Liver (tissue), 9 donors: ENCODE measurements around the gene TTC23. TPM values are rescaled to one million over a fixed set of nuclear protein-coding genes. Genes with fewer than 3 reads are reported as not detected.

Experiments
- DNase-seq: peaks from one replicate; pipeline ENCODE4 v3.0.0-alpha.2; 2017; ENCODE audit warnings: low spot score
- H3K27ac ChIP-seq, 2 donors: one replicate each; pipeline ENCODE4 v1.7.0; 2013; ENCODE audit warnings: inconsistent platforms in 2 of 2, low read length in 2 of 2, control low read depth in 1 of 2, low read depth in 1 of 2, mild to moderate bottlenecking in 1 of 2
- H3K27me3 ChIP-seq, 4 donors: one replicate each; pipeline versions ENCODE4 v1.6.1 to v1.7.0; 2013; ENCODE audit warnings: low read length in 3 of 4, inconsistent platforms in 1 of 4, mild to moderate bottlenecking in 1 of 4, moderate library complexity in 1 of 4; ENCODE audit not compliant: control insufficient read depth in 4 of 4, insufficient read depth in 4 of 4
- H3K36me3 ChIP-seq, 4 donors: one replicate each; pipeline versions ENCODE4 v1.6.1 to v1.7.0; 2013; ENCODE audit warnings: low read length in 3 of 4, mild to moderate bottlenecking in 3 of 4, low read depth in 1 of 4, moderate library complexity in 1 of 4; ENCODE audit not compliant: control insufficient read depth in 4 of 4, insufficient read depth in 3 of 4
- H3K4me1 ChIP-seq, 4 donors: one replicate each; pipeline versions ENCODE4 v1.6.1 to v1.7.0; 2013; ENCODE audit warnings: low read length in 3 of 4, mild to moderate bottlenecking in 3 of 4, moderate library complexity in 1 of 4; ENCODE audit not compliant: control insufficient read depth in 4 of 4, insufficient read depth in 4 of 4
- H3K4me3 ChIP-seq, 3 donors: one replicate each; pipeline versions ENCODE4 v1.6.1 to v1.7.0; 2013; ENCODE audit warnings: low read length in 3 of 3, control low read depth in 1 of 3, low read depth in 1 of 3, mild to moderate bottlenecking in 1 of 3
- H3K9ac ChIP-seq, 2 donors: one replicate each; pipeline ENCODE4 v1.7.0; 2013; ENCODE audit warnings: low read length in 2 of 2, mild to moderate bottlenecking in 2 of 2, moderate library complexity in 2 of 2, control low read depth in 1 of 2, low read depth in 1 of 2
- H3K9me3 ChIP-seq, 4 donors: one replicate each; pipeline versions ENCODE4 v1.6.1 to v1.7.0; 2013; ENCODE audit warnings: low read length in 3 of 4; ENCODE audit not compliant: control insufficient read depth in 4 of 4
- EGR1 ChIP-seq, 2 donors: IDR thresholded peaks; 2 replicates each; pipeline ENCODE4 v1.6.1; 2016 to 2018; ENCODE audit warnings: antibody characterized with exemption in 2 of 2, low read depth in 2 of 2
- FOXA1 ChIP-seq: IDR thresholded peaks from 2 replicates; pipeline ENCODE4 v1.6.1; 2016; ENCODE audit warnings: antibody characterized with exemption
- FOXA2 ChIP-seq: IDR thresholded peaks from 2 replicates; pipeline ENCODE4 v1.6.1; 2016; ENCODE audit warnings: antibody characterized with exemption
- GABPA ChIP-seq, 2 donors: IDR thresholded peaks in 1 of 2; conservative IDR thresholded peaks in 1 of 2; 2 replicates each; pipeline ENCODE4 v1.6.1; 2016; ENCODE audit warnings: antibody characterized with exemption in 2 of 2, mild to moderate bottlenecking in 1 of 2, moderate library complexity in 1 of 2
- HNF4A ChIP-seq, 2 donors: conservative IDR thresholded peaks; 2 replicates each; pipeline ENCODE4 v1.6.1; 2016; ENCODE audit warnings: antibody characterized with exemption in 2 of 2, mild to moderate bottlenecking in 2 of 2
- HNF4G ChIP-seq: IDR thresholded peaks from 2 replicates; pipeline ENCODE4 v1.6.1; 2016; ENCODE audit warnings: antibody characterized with exemption
- JUND ChIP-seq, 2 donors: IDR thresholded peaks; 2 replicates each; pipeline ENCODE4 v1.6.1; 2016; ENCODE audit warnings: antibody characterized with exemption in 2 of 2
- MAX ChIP-seq: IDR thresholded peaks from 2 replicates; pipeline ENCODE4 v1.6.1; 2016; ENCODE audit warnings: antibody characterized with exemption
- RAD21 ChIP-seq, 2 donors: IDR thresholded peaks; 2 replicates each; pipeline ENCODE4 v1.6.1; 2016; ENCODE audit warnings: antibody characterized with exemption in 2 of 2, mild to moderate bottlenecking in 2 of 2
- REST ChIP-seq: IDR thresholded peaks from 2 replicates; pipeline ENCODE4 v1.6.1; 2016; ENCODE audit warnings: antibody characterized with exemption, mild to moderate bottlenecking
- YY1 ChIP-seq: IDR thresholded peaks from 2 replicates; pipeline ENCODE4 v1.6.1; 2016; ENCODE audit warnings: antibody characterized with exemption, mild to moderate bottlenecking
- WGBS: extraction: QIAGEN DNeasy Blood & Tissue Kit; methylation state at CpG from one replicate; pipeline ENCODE4 v1.1.7; 2013; 5-methylcytosine and 5-hydroxymethylcytosine counted together
- polyA plus RNA-seq, 2 donors: library from polyadenylated mRNA; stranded (reverse) in 1 of 2; unstranded in 1 of 2; fragments of 200-250 nt in 1 of 2; fragments of >200 nt in 1 of 2; fragmentation: Nextera tagmentation in 1 of 2; extraction: Ambion mirVana in 1 of 2; gene quantifications; one replicate each; pipeline versions ENCODE4 v1.2.1 to v1.2.3, GENCODE V29; 2013 to 2015
- total RNA-seq, 2 donors: library from RNA; depleted of rRNA; stranded (reverse); fragments of >200 nt; gene quantifications; one replicate each; pipeline ENCODE4 v1.2.3, GENCODE V29; 2014
- TF ChIP-seq, protein P1 (sequence below): IDR thresholded peaks from 2 replicates; pipeline ENCODE4 v1.6.1; 2016; ENCODE audit warnings: antibody characterized with exemption
- donor health status: healthy.
- donor health status: healthy.
- donor health status: healthy.
- donor health status: healthy.
- donor health status: healthy.

The TTC23 gene
- total and polyA plus RNA-seq, 4 donors, result 3.7 to 12.3 (median 7.2) TPM

GRCh38 chr15:99123713-99124451 is 125.5 kb downstream of the TTC23 start (continued):
- TF ChIP-seq REST, result no peak
- TF ChIP-seq HNF4G, result no peak
- no peak for TF ChIP-seq FOXA2
- TF ChIP-seq MAX, result no peak
- TF ChIP-seq, protein P1, sequence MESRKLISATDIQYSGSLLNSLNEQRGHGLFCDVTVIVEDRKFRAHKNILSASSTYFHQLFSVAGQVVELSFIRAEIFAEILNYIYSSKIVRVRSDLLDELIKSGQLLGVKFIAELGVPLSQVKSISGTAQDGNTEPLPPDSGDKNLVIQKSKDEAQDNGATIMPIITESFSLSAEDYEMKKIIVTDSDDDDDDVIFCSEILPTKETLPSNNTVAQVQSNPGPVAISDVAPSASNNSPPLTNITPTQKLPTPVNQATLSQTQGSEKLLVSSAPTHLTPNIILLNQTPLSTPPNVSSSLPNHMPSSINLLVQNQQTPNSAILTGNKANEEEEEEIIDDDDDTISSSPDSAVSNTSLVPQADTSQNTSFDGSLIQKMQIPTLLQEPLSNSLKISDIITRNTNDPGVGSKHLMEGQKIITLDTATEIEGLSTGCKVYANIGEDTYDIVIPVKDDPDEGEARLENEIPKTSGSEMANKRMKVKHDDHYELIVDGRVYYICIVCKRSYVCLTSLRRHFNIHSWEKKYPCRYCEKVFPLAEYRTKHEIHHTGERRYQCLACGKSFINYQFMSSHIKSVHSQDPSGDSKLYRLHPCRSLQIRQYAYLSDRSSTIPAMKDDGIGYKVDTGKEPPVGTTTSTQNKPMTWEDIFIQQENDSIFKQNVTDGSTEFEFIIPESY, result no peak
- TF ChIP-seq HNF4A (conservative IDR thresholded peaks at IDR 0.05), result no peak
- no peak for TF ChIP-seq FOXA1
- peak; percentile 57 to 64 for TF ChIP-seq JUND (IDR thresholded peaks at IDR 0.05)
- TF ChIP-seq YY1, result no peak
- no peak for TF ChIP-seq EGR1 (IDR thresholded peaks at IDR 0.05; ENCODE audit: low read depth in 2 of 2)
- TF ChIP-seq RAD21 (IDR thresholded peaks at IDR 0.05), result no peak
- TF ChIP-seq GABPA (IDR thresholded peaks at IDR 0.05 in 1 of 2, conservative IDR thresholded peaks at IDR 0.05 in 1 of 2), result no peak

- H3K4me3 ChIP-seq, result no peak overlapping the region
- peak overlapping the region; percentile 19 to 54 for H3K27ac ChIP-seq
- H3K9me3 ChIP-seq, result no peaks in the 10 kb centered on the region
- no peak for DNase-seq
- no peak overlapping the region for H3K9ac ChIP-seq
- H3K36me3 ChIP-seq, result no peaks in the 10 kb centered on the region
- 76% methylated on average over 22 of the region's 22 CpGs for WGBS
- H3K27me3 ChIP-seq, result no peaks in the 10 kb centered on the region
- H3K4me1 ChIP-seq, result no peaks in the 10 kb centered on the region
- TF ChIP-seq REST, result no peak
- TF ChIP-seq, protein P1, result no peak
Observed at GRCh38 chr15:99122831-99123712, 126.3 kb downstream of the TTC23 start.
